HG03103 (cell line): ENCODE data around the gene PAQR7.

Source experiments
- ATAC-seq: cut with Tn5 transposase; IDR thresholded peaks from one replicate; pipeline ENCODE4 v1.9.1; 2021; ENCODE audit warnings: low read depth; ENCODE audit not compliant: unreplicated experiment

PAQR7 gene

GRCh38 chr1:25874635-25875153 lies 814 bp downstream of the PAQR7 start:
- ATAC-seq = no peak

GRCh38 chr1:25874209-25874608 lies 1.3 kb downstream of the PAQR7 start:
- no peak for ATAC-seq

DNA sequence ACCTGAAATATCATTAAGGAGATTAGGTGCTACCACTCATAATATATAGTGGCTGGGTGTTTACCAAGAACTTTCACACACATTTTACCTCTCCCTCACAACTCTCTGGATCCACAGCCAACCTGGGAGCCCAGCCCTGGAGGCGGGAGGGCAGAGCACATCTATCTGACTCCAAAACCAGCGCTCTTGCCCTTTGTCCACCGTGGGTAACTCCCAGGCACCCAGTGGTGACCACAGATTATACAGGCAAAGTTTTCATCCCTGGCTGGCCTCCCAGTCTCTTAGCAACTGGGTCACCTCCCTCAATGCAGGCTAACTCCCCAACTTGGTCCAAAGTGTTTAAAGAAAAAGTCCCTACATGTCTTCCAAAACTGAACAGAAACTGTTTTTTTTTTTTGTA lies 2.4 kb downstream of the PAQR7 start:
- ATAC-seq = no peak

- no peak for ATAC-seq
These were observed 2.8 kb downstream of the PAQR7 start for GRCh38 chr1:25872713-25873112.

- ATAC-seq = no peak
These were observed 3.6 kb downstream of the PAQR7 start for GRCh38 chr1:25871704-25872494.

DNA sequence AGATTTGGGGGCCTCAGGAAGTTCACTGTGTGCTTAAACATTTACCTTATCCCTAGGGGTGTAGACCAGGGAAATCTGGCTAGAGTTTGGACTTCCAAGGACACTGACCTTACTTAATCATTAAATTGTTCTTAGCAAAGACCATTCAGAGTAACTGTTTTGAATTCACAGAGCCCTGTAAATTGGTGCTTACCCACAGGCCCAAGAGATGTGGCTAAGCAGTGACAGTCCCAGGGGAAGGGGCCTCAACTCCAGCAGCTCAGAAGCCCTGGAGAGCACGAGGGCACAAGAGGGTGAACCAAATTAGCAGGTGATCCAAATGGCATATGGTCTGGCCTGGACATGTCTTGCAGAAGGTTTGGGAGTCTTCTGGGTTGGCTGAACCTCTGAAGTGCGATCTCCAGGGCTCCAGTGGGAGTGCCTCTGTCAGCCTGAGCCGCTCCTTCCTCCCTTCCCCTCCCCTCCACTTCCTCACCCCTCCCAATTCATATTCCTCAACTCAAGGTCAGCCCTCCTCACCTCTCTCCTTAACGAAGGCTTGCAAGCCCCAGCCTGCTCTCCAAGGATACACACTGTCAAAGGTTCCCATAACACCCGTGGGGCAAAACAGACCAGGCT lies 4.3 kb downstream of the PAQR7 start:
- ATAC-seq = no peak

DNA sequence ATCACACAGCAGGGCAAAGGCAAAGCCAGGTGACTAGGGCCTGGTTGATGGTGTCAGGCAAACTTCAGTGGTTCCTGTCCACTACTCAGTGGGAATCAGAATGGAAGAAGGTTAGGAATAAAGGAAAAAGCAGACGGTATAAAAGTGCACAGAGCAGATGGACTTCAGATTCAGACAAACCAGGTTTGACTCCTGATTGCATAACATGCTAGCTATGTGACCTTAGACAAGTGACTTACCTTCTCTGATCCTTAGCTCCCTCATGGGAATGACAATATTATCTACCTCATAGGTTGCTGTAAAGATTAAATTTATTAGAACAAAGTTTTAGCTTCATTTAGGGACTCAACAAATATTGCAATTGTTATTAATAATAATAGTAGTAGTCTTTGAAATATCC lies 4.9 kb downstream of the PAQR7 start:
- ATAC-seq = no peak

DNA sequence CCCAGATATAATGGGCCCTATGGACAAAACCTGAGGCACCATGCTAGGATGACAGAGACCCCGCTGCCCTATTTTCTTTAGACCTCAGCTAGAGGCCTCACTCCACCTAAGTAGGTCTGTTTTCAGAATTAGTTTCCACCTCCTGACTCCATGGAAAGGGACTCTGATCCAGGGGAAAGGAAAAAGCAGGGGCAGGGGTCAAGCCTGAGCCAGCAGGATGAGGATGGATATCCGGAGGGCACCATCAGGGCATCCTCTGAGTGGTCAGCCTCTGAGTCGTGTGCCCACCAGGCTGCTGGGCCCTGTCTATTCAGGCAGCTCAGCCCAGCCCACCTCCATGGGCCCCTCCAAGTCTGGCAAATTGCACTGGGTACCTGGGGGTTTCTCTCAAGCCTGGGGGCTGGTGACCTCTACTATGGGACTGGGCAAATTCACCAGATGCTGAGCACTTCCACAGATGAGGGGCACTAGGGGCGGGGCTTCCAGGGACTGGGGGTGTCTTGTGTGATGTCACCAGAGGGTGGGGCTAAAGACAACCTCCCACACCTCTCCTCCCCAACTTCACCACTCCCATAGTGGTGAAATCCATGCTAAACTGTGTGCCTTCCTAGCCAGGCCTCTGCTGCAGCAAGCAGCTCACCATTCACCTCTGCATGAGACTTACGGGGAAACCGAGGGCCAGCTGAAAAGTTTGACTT lies 5.5 kb downstream of the PAQR7 start:
- ATAC-seq = no peak

GRCh38 chr1:25867210-25867991 lies 8.1 kb downstream of the PAQR7 start:
- no peak for ATAC-seq

GRCh38 chr1:25866288-25866687 lies 9.2 kb downstream of the PAQR7 start:
- no peak for ATAC-seq

DNA sequence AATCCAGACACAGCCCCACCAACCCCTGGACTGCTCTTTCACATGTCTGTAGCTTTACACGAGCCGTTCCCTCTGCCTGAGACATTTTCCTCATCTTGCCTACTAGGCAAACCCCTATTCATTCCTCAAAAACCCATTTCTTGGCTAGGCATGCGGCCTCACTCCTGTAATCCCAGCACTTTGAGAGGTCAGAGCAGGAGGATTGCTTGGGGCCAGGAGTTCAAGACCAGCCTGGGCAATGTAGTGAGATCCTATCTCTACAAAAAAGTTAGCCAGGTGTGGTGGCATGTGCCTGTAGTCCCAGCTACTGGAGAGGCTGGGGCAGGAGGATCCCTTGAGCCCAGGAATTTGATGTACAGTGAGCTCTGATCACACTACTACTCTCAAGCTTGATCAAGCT lies 11.1 kb downstream of the PAQR7 start:
- no peak for ATAC-seq

GRCh38 chr1:25863486-25864262 lies 11.8 kb downstream of the PAQR7 start:
- ATAC-seq = no peak

DNA sequence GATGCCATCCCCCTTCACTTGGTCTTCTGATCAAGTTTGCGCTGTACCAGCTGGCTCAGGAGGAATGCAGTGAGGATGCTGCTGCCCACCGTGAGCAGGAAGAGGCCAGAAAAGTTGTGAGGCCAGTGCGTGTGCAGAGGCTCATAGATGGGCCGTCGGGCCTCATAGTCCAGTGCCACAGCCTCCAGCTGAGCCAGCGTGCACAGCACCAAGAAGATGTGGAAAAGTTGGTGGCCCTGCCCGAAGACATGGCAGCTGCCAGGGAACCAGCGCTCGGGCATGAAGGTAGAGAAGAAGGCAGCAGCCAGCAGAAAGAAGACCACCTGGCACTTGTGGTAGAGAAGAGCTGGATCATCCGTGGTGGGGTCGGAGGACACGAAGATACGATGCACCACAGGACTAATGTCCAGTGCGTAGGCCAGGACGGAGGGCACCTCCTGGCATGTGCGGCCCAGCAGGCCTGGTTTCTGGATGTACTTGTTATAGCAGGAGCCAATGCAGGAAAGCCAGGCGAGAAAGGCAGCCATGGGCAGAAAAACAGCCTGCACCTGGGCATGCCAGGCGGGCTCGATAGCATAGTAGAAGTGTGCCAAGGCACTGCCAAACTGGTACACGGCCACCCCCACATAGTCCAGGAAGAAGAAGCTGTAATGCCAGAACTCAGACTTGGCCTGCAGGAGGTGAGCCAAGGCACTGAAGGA lies 12.6 kb downstream of the PAQR7 start:
- ATAC-seq = no peak

DNA sequence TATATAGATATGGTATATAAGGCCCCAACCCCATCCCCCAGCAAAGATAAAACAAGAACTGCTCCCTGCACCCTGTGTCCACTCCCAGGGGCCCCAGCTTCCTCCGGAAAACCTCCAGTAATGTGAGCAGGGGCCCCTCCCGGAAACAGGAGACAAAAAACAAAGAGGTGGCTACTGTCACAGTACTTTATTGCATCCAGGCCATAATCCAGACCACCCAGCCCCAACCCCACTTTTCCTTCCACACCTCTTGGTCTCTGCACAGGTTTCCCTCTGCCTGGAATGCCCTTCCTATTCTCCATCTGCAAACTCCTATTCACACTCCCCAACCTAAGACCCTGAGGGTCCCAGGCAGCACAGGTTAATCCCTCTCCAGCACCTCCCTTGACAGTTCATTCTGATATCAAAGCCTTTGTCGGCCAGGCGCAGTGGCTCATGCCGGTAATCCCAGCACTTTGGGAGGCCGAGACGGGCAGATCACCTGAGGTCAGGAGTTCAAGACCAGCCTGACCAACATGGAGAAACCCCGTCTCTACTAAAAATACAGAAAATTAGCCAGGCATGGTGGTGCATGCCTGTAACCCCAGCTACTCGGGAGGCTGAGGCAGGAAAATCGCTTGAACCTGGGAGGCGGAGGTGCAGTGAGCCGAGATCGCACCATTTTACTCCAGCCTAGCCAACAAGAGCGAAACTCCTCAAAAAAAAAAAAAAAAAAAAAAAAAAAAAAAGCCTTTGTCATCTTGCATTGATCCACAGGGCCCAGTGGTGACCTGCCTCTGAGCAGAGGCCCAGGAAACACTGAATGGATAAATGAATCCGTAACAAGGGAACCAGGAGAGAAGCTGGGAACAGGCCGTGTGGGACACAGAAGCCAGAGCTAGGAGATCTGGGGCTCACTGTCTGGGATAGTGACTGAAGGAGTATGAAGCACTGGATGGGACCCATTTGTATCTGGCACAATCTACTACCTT lies 13.9 kb downstream of the PAQR7 start:
- no peak for ATAC-seq

GRCh38 chr1:25858906-25859789 lies 16.4 kb downstream of the PAQR7 start, which contains the start of gene AUNIP:
AUNIP (minus strand) TSS chr1:25859457; CDS start chr1:25859357, 100 bp downstream.
- peak; percentile 73 for ATAC-seq

DNA sequence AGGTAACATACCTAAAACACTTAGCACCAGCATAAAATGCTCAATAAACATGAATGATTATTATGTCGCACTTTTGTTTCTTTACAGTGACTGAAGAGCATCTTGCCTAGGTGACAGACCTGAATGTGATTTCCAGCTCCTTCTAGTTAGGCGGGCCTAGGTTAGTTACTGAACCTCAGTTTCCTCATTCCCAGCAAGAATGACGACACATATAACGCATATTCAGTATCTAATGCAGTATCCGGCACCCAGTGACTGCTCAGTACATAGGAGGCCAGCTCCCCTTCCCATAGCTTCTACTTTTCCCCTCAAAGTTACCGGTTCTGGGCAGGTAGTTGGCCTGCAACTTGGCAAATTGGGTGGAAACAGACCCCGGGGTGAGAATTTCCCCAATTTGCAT lies 17.0 kb downstream of the PAQR7 start:
- no peak for ATAC-seq

DNA sequence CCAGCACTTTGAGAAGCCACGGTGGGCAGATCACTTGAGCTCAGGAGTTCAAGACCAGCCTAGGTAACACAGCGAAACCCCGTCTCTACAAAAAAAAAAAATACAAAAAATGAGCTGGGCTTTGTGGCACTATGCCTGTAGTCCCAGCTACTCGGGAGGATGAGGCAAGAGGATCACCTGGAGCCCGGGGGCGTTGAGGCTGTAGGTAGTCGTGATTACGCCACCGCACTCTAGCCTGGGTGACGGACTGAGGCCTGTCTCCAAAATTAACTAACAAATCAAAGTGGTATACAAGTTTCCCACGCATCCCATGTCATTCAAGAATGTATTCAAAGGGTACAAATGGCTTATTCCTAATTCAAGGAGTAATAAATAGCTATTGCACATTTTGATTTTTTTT lies 18.7 kb downstream of the PAQR7 start:
- no peak for ATAC-seq
